ENCODE results near the gene MIGA1. TPM values are rescaled to one million over a fixed set of nuclear protein-coding genes. Genes with fewer than 3 reads are reported as not detected.

Gene MIGA1
- total RNA-seq, 1 donor from 2014 or later = 14.5 TPM

- no peak for TF ChIP-seq CTCF (conservative IDR thresholded peaks at IDR 0.05)
- peak overlapping the region; percentile 94 for H3K4me3 Mint-ChIP-seq
- peaks cover 9% of the 10 kb centered on the region for H3K4me1 Mint-ChIP-seq (ENCODE audit: unreplicated experiment)
- H3K27ac Mint-ChIP-seq = peak overlapping the region; percentile 70
- peaks cover 3% of the 10 kb centered on the region for H3K27me3 Mint-ChIP-seq
- H3K36me3 Mint-ChIP-seq = no peaks in the 10 kb centered on the region
- no peaks in the 10 kb centered on the region for H3K9me3 Mint-ChIP-seq
- no peak for DNase-seq (ENCODE audit: extremely low spot score, unreplicated experiment)
These were observed 110.2 kb downstream of the MIGA1 start for GRCh38 chr1:77889671-77890070.

- Mint-ChIP-seq H3K27me3 (peaks cover 3% of the 10 kb centered on the region), H3K4me1 (ENCODE audit: unreplicated experiment) (peaks cover 9% of the 10 kb centered on the region), H3K9me3 (no peaks in the 10 kb centered on the region), H3K27ac (no peak overlapping the region), H3K36me3 (no peaks in the 10 kb centered on the region), H3K4me3 (no peak overlapping the region)
- no peak for TF ChIP-seq CTCF (conservative IDR thresholded peaks at IDR 0.05)
- no peak for DNase-seq (ENCODE audit: extremely low spot score, unreplicated experiment)
These were observed 111.8 kb downstream of the MIGA1 start for GRCh38 chr1:77891200-77891599.

GRCh38 chr1:77899647-77900320 lies 120.3 kb downstream of the MIGA1 start:
- H3K27ac Mint-ChIP-seq = no peak overlapping the region
- no peak overlapping the region for H3K4me3 Mint-ChIP-seq
- no peaks in the 10 kb centered on the region for H3K4me1 Mint-ChIP-seq (ENCODE audit: unreplicated experiment)
- no peaks in the 10 kb centered on the region for H3K36me3 Mint-ChIP-seq
- no peak for TF ChIP-seq CTCF (conservative IDR thresholded peaks at IDR 0.05)
- H3K9me3 Mint-ChIP-seq = no peaks in the 10 kb centered on the region
- H3K27me3 Mint-ChIP-seq = no peaks in the 10 kb centered on the region
- DNase-seq (ENCODE audit: extremely low spot score, unreplicated experiment) = no peak

- TF ChIP-seq CTCF (conservative IDR thresholded peaks at IDR 0.05) = peak; percentile 71
- no peaks in the 10 kb centered on the region for H3K4me1 Mint-ChIP-seq (ENCODE audit: unreplicated experiment)
- H3K27ac Mint-ChIP-seq = no peak overlapping the region
- H3K36me3 Mint-ChIP-seq = no peaks in the 10 kb centered on the region
- H3K4me3 Mint-ChIP-seq = no peak overlapping the region
- no peaks in the 10 kb centered on the region for H3K9me3 Mint-ChIP-seq
- no peaks in the 10 kb centered on the region for H3K27me3 Mint-ChIP-seq
- DNase-seq (ENCODE audit: extremely low spot score, unreplicated experiment) = no peak
These were observed 121.3 kb downstream of the MIGA1 start for GRCh38 chr1:77900687-77901293.

- TF ChIP-seq CTCF (conservative IDR thresholded peaks at IDR 0.05) = no peak
- no peaks in the 10 kb centered on the region for H3K4me1 Mint-ChIP-seq (ENCODE audit: unreplicated experiment)
- no peaks in the 10 kb centered on the region for H3K36me3 Mint-ChIP-seq
- no peak overlapping the region for H3K4me3 Mint-ChIP-seq
- H3K9me3 Mint-ChIP-seq = no peaks in the 10 kb centered on the region
- no peaks in the 10 kb centered on the region for H3K27me3 Mint-ChIP-seq
- no peak for DNase-seq (ENCODE audit: extremely low spot score, unreplicated experiment)
- H3K27ac Mint-ChIP-seq = no peak overlapping the region
These were observed 126.2 kb downstream of the MIGA1 start for GRCh38 chr1:77905603-77906002.

Data from type B pancreatic cell (in vitro differentiated cells).